OCI-LY7 (cell line): ENCODE results near the gene SECISBP2L. TPM values are rescaled to one million over a fixed set of nuclear protein-coding genes. Genes with fewer than 3 reads are reported as not detected.

Experiments
- BruUV-seq: library from RNA; stranded (reverse); fragments of 400-500 nt; replicated peaks from 2 replicates; lab custom pipeline; 2021; lab: Mats Ljungman, UMichigan
- CTCF ChIA-PET: fragments of 300-600 bp; sonication (Branson Sonifier 250); formaldehyde crosslinking; loops from one replicate; lab custom pipeline; 2022; ENCODE audit warnings: antibody characterized with exemption; ENCODE audit not compliant: unreplicated experiment; lab: Charles Lee
- POLR2A ChIA-PET: fragments of 300-600 bp; sonication (Branson Sonifier 250); formaldehyde crosslinking; loops from one replicate; lab custom pipeline; 2022; ENCODE audit warnings: antibody characterized with exemption; lab: Charles Lee
- DNase-seq: peaks from one replicate; pipeline ENCODE4 v3.0.0-alpha.2; 2015; ENCODE audit warnings: low spot score
- H2AFZ ChIP-seq: fragments of 200-600 bp; sonication (generic), shearing (Covaris generic); 2 replicates; pipeline ENCODE4 v1.6.1; 2014; ENCODE audit warnings: mild to moderate bottlenecking, antibody characterized with exemption, low read length, moderate library complexity
- H3K27ac ChIP-seq: fragments of 200-600 bp; sonication (generic); 2 replicates; pipeline ENCODE4 v1.5.1; 2014; ENCODE audit warnings: mixed run types, low read depth, mild to moderate bottlenecking, moderate library complexity, low read length, inconsistent platforms; ENCODE audit not compliant: poor library complexity, severe bottlenecking
- H3K36me3 ChIP-seq: fragments of 200-600 bp; sonication (generic); 2 replicates; pipeline ENCODE4 v1.6.1; 2014; ENCODE audit warnings: mild to moderate bottlenecking, antibody characterized with exemption, low read length, moderate library complexity, mixed read lengths; ENCODE audit not compliant: insufficient read depth
- H3K4me1 ChIP-seq: fragments of 200-600 bp; sonication (generic); 2 replicates; pipeline ENCODE4 v1.5.1; 2014; ENCODE audit warnings: mild to moderate bottlenecking, low read length; ENCODE audit not compliant: insufficient read depth, poor library complexity, severe bottlenecking
- H3K4me2 ChIP-seq: fragments of 200-600 bp; sonication (generic); 2 replicates; pipeline ENCODE4 v1.6.1; 2014; ENCODE audit warnings: mild to moderate bottlenecking, low read length
- H3K4me3 ChIP-seq: fragments of 200-600 bp; sonication (generic); 2 replicates; pipeline ENCODE4 v1.5.1; 2014; ENCODE audit warnings: mild to moderate bottlenecking, low read depth, low read length; ENCODE audit not compliant: poor library complexity, severe bottlenecking
- H3K79me2 ChIP-seq: fragments of 200-600 bp; sonication (generic); 2 replicates; pipeline ENCODE4 v1.6.1; 2016; ENCODE audit warnings: low read depth, mild to moderate bottlenecking, low read length, moderate library complexity, mixed read lengths; ENCODE audit not compliant: insufficient read depth
- H3K9me2 ChIP-seq: fragments of 200-600 bp; sonication (generic); 2 replicates; pipeline ENCODE4 v1.6.1; 2016; ENCODE audit warnings: mild to moderate bottlenecking, low read length, mixed read lengths; ENCODE audit not compliant: insufficient read depth
- H3K9me3 ChIP-seq: fragments of 200-600 bp; sonication (generic); 2 replicates; pipeline ENCODE4 v1.6.1; 2014; ENCODE audit warnings: mild to moderate bottlenecking, mixed run types, low read length, mixed read lengths
- H4K20me1 ChIP-seq: fragments of 200-600 bp; sonication (generic); 2 replicates; pipeline ENCODE4 v1.6.1; 2014; ENCODE audit warnings: mild to moderate bottlenecking, antibody characterized with exemption, low read length, moderate library complexity, mixed read lengths; ENCODE audit not compliant: insufficient read depth
- CTCF ChIP-seq: fragments of 200-600 bp; sonication (generic); conservative IDR thresholded peaks from 2 replicates; pipeline ENCODE4 v1.5.1; 2014; ENCODE audit warnings: mild to moderate bottlenecking, antibody characterized with exemption, low read length, moderate library complexity, mixed read lengths
- EZH2phosphoT487 ChIP-seq: fragments of 200-600 bp; sonication (generic); IDR thresholded peaks from 2 replicates; pipeline ENCODE4 v1.6.1; 2018; ENCODE audit warnings: low read depth, borderline replicate concordance, mild to moderate bottlenecking, mixed run types, antibody characterized with exemption, low read length, moderate library complexity, mixed read lengths
- intact Hi-C: fragments of 100-400 bp; cut with micrococcal nuclease; formaldehyde crosslinking; loops from one replicate; pipeline ENCODE4 v1.10.0; 2022; ENCODE audit not compliant: unreplicated experiment
- total RNA-seq, 2 experiments: library from RNA; depleted of rRNA in 1 of 2; stranded (reverse); fragments of >200 nt in 1 of 2; shearing (Covaris generic) in 1 of 2; gene quantifications; 2 replicates each; pipeline ENCODE4 v1.2.3, GENCODE V29; 2014 to 2022

The SECISBP2L gene
- total RNA-seq, 2 experiments from 2014 or later = 15.4 to 26.3 TPM

- no peak overlapping the region for H3K4me2 ChIP-seq
- POLR2A ChIA-PET = interaction anchor here (0.6 to 1.7 kb wide), 4 partner anchors 9 to 35 kb away, joined by 3 to 8 read pairs (median 4); no protein-coding TSS in a partner anchor
- no peaks in the 10 kb centered on the region for H3K9me2 ChIP-seq
- no peaks in the 10 kb centered on the region for H4K20me1 ChIP-seq
- no peaks in the 10 kb centered on the region for H3K4me1 ChIP-seq
- H3K9me3 ChIP-seq = no peaks in the 10 kb centered on the region
- intact Hi-C loops = no loop called here
- CTCF ChIA-PET = no interaction called here
- no TSS peak for BruUV-seq
- no peak for DNase-seq
- no peaks in the 10 kb centered on the region for H3K36me3 ChIP-seq
- no peak overlapping the region for H2AFZ ChIP-seq
- TF ChIP-seq EZH2phosphoT487 (no peak), CTCF (no peak)
- no peaks in the 10 kb centered on the region for H3K79me2 ChIP-seq
- no peak overlapping the region for H3K4me3 ChIP-seq
- no peak overlapping the region for H3K27ac ChIP-seq
These were observed 61.4 kb downstream of the SECISBP2L start for GRCh38 chr15:48984811-48985352.

DNA sequence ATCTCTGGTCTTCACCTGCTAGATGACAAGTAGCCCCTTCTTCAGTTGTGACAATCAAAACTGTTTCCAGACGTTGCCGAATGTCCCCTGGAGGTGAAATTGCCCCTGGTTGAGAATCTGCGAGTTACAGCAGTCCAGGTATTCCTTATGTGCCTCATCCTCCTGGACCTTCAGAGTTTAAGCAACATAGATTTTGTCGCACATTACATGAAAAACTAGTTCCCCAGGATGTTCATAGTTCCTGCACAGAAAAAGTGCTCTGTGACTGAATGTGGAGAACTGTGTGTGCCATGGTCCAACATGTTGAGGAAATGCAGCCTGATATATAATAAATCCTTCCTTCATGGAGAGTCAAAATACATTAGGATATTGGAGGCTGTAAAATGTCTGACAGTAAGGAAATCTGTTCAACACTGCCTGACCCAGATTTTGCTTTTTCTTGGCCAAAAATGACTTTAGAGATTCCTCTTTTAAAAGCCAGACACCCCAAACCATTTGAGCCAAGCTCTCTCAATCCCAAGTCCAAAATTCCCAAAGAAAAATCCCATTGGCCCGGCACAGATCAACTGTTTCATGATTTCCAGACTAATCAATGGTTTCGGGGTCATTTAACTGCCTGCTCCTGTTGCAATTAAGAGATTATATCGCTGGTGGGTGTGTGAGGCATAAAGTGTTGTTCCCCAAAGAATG is 62.1 kb downstream of the SECISBP2L start:
- H3K9me2 ChIP-seq = no peaks in the 10 kb centered on the region
- ChIA-PET CTCF (no interaction called here), POLR2A (interaction anchor here (0.7 to 0.9 kb wide), 2 partner anchors 8 to 22 kb away, joined by 3 read pairs; no protein-coding TSS in a partner anchor)
- H4K20me1 ChIP-seq = no peaks in the 10 kb centered on the region
- H3K9me3 ChIP-seq = no peaks in the 10 kb centered on the region
- no peaks in the 10 kb centered on the region for H3K36me3 ChIP-seq
- H3K4me2 ChIP-seq = no peak overlapping the region
- BruUV-seq = no TSS peak
- TF ChIP-seq CTCF (no peak), EZH2phosphoT487 (no peak)
- no peak for DNase-seq
- no peaks in the 10 kb centered on the region for H3K79me2 ChIP-seq
- H3K4me3 ChIP-seq = no peak overlapping the region
- H3K27ac ChIP-seq = no peak overlapping the region
- intact Hi-C loops = no loop called here
- H2AFZ ChIP-seq = no peak overlapping the region
- no peaks in the 10 kb centered on the region for H3K4me1 ChIP-seq

DNA sequence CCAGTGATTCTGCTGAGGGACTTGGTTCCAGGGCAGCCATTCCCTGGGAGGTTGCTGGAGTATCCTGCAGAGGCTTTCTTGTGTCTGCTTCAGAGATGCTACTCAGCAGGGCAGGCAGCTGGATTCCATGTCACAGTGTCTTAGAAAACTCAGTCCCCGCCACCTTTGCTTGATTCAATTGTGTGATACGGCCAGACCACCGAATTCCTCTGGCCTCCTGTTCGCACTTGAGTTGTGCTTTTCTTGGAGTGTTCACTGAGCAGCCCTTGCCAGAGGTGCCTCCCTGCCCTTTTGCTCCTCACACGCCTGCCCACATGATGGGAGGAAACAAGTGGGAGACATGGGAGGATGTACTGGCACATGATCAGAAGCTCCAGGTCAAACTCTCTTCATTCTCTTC is 62.9 kb downstream of the SECISBP2L start:
- no peak overlapping the region for H3K27ac ChIP-seq
- CTCF ChIA-PET = no interaction called here
- H3K36me3 ChIP-seq = no peaks in the 10 kb centered on the region
- POLR2A ChIA-PET = no interaction called here
- H3K4me1 ChIP-seq = no peaks in the 10 kb centered on the region
- intact Hi-C loops = no loop called here
- no peak for DNase-seq
- no peak for TF ChIP-seq CTCF
- no peak for TF ChIP-seq EZH2phosphoT487
- H3K9me2 ChIP-seq = no peaks in the 10 kb centered on the region
- no peaks in the 10 kb centered on the region for H4K20me1 ChIP-seq
- H3K4me3 ChIP-seq = no peak overlapping the region
- H3K79me2 ChIP-seq = no peaks in the 10 kb centered on the region
- H3K4me2 ChIP-seq = no peak overlapping the region
- BruUV-seq = no TSS peak
- no peak overlapping the region for H2AFZ ChIP-seq
- H3K9me3 ChIP-seq = no peaks in the 10 kb centered on the region
